H4 (cell line): ENCODE results near the gene EIF1AD. TPM values are rescaled to one million over a fixed set of nuclear protein-coding genes. Genes with fewer than 3 reads are reported as not detected.
A peak's percentile ranks its signal among the peaks of the same experiment; 100 is the strongest.
"Not testable (repeated sequence)": the region's sequence is repeated elsewhere in the genome, so short reads cannot be mapped to it uniquely, and the experiment has no call there.

Experiments used
- DNase-seq: peaks from one replicate; pipeline ENCODE4 v3.0.0-alpha.2; 2015; ENCODE audit warnings: low spot score
- total RNA-seq: library from RNA; depleted of rRNA; stranded (reverse); fragments of >200 nt; shearing (Covaris generic); gene quantifications from 2 replicates; pipeline ENCODE4 v1.2.3, GENCODE V29; 2014; rRNA removed

EIF1AD gene
- total RNA-seq: 20.7 and 32.4 TPM in 2 replicates

GRCh38 chr11:66001942-66002647 lies at the start of gene EIF1AD, which contains the start of gene BANF1:
Gene EIF1AD, minus strand, starts transcription at chr11:66002157. Its CDS starts 1,768 bp downstream, at chr11:66000389.
Gene BANF1, plus strand, starts transcription at chr11:66002503. Its CDS starts 748 bp downstream, at chr11:66003251.
- peak; percentile 96 for DNase-seq

- DNase-seq: no peak
Measured at GRCh38 chr11:66051371-66051765, 49.4 kb upstream of the EIF1AD start.

DNA sequence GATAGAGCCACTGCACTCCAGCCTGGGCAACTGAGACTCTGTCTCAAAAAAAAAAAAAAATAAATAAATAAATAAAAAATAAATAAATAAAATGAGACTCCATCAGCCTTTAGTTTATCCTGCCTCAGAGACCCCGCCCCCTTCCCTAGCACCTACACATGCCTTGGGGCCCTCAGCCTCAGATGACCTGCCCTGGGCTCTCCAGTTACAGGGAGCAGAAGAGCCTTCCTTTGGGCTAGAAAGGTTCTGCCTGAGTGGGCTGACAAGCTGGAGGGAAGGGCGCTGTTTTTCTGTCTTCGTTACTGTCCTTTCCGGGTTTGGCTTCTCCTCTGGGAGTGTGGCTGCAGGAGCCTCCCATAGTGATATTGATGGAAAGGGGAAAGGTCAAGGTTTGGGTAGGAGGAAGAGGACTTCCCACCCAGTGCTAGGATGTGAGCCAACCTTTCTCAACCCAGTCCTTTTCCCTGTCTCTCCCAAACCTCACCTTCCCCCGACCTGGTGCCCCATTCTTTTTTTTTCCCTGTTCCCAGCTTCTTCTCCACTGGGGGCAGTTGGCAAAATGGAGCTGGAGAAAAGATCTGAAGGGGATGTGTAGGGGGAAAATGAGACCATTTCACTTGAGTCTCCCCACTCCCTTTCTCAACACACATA lies 48.7 kb upstream of the EIF1AD start:
- no peak for DNase-seq

DNA sequence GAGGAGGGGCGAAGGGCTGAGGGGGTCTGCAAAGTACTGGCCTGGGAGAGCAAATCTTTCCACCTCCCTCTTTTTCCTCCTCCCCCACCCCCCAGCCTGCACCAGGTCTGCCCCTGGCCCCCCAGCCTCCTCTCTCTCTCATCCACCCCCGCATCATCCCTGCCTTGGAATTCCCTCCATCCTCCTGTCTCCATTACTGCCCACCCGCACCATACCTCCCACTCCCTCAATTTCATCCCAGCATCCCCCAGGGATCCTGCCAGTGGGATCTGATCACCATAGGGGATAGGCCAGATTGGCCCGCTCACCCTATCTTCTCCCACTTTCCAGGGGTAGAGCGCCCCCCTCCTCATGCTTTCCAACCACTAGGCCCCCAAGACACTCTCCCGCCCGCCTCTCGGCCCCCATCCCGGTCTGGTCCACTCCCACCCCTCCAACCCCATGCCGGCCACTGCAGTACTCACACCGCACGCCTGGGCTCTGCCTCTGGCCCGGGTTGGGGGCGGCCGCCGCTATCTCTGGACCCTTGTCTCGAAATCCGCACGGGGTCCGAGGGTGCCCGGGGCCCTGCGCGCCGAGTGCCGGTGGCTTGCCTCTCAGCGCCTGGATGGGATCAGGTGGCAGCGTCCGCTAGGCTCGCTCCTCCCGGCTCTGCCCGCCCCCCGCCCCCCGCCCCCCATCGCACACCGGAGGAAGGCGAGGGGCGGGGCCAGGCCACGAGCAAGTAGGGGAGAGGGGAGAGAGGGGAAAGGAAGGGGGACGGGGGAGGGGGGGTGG lies 46.8 kb upstream of the EIF1AD start, which contains the start of gene GAL3ST3:
Gene GAL3ST3 (minus strand): TSS at position 615 of the 777 bp plus-strand sequence. CDS start 3,746 bp downstream, outside the sequence.
- no peak for DNase-seq

GRCh38 chr11:66047541-66048365 lies 45.8 kb upstream of the EIF1AD start:
- no peak for DNase-seq

GRCh38 chr11:66046901-66047300 lies 44.9 kb upstream of the EIF1AD start:
- no peak for DNase-seq

DNA sequence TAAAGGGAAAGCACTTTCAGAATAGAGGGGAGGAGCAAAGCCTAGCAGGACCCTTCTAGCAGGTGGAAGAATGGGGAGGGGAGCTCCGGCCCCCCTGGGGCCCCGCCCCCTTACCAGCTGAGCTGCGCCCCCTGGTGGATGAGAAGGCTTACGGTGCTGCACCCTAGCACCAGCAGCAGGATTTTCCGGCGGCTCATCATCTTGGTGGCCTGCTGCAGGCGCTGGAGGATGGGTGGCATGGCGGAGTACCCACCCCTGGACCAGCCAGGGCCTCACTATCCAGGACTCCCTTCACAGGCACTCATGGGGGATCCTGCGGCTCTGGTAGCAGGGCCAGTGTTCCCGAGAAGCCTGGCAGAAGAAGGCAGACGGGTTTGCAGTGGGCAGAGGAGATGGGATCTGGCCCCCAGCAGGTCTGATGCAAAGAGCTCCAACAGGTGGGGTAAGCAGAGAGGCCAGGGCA lies 43.3 kb upstream of the EIF1AD start:
- peak; percentile 56 for DNase-seq

DNA sequence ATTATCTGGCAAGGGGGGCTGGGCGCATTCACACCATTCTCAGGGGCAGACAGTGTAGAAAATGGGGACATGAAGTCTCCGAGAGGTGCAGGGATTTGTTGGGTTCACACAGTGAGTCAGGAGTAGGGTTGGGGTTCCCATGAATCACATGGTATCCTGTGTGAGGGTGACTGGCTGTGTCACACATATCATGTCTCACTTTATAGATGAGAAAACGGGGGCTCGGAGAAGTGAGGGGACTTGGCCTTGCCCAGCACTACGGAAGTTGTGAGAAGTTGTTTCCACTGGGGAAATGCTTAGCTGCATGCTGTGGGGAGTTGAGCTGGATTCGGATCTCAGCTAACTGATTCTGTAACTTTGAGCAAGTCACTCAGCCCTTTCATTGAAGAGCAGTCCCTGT lies 42.8 kb upstream of the EIF1AD start:
- DNase-seq: no peak

GRCh38 chr11:66042996-66043906 lies 41.3 kb upstream of the EIF1AD start:
- no peak for DNase-seq

GRCh38 chr11:66042227-66042995 lies 40.5 kb upstream of the EIF1AD start:
- no peak for DNase-seq

DNA sequence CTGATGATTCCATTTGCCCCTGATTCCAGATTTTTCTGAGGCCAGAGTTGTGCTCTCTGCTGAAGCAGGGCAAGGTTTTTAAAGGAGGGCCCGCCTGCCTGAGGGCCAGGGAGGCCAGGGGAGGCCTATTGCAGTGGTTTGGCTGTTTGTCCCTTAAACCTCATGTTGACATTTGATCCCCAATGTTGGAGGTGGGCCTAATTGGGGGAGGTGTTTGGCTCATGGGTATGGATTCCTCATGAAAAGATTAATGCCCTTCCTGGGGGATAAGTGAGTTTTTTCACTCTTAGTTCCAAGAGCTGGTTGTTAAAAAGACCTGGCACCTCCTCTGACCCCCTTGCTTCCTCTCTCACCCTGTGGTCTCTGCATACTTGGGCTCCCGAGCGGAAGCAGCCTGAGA lies 37.8 kb upstream of the EIF1AD start:
- DNase-seq: no peak

DNA sequence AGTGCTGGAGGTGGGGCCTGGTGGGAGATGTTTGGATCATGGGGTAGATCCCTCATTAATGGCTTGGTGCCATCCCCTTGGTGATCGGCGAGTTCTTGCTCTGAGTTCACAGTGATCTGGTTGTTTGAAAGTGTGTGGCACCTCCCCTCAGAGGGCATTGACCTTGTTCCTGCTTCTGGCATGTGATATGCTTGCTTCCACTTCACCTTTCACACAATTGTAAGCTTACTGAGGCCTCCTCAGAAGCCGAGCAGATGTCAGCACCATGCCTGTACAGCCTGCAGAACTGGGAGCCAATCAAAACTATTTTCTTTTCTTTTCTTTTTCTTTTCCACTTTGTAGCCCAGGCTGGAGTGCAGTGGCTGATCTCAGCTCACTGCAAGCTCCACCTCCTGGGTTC lies 35.4 kb upstream of the EIF1AD start:
- DNase-seq: no peak

DNA sequence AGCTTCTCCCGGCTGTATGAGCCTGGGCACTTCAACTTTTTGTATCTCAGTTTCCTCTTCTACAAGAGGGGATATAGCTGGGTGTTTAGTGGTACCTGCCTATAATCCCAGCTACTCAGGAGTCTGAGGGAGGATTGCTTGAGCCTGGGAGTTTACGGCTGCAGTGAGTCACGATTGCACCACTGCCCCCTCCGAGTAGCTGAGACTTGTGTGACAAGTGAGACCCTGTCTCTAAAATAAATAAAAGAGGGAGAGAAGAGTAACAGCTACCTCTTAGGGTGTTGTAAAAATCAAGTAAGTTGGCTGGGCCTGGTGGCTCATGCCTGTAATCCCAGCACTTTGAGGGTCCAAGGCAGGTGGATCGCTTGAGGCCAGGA lies 34.4 kb upstream of the EIF1AD start:
- DNase-seq: no peak

- no peak for DNase-seq
Measured at GRCh38 chr11:66035653-66036333, 33.8 kb upstream of the EIF1AD start.

GRCh38 chr11:66032957-66033735 lies 31.2 kb upstream of the EIF1AD start:
- DNase-seq: no peak

DNA sequence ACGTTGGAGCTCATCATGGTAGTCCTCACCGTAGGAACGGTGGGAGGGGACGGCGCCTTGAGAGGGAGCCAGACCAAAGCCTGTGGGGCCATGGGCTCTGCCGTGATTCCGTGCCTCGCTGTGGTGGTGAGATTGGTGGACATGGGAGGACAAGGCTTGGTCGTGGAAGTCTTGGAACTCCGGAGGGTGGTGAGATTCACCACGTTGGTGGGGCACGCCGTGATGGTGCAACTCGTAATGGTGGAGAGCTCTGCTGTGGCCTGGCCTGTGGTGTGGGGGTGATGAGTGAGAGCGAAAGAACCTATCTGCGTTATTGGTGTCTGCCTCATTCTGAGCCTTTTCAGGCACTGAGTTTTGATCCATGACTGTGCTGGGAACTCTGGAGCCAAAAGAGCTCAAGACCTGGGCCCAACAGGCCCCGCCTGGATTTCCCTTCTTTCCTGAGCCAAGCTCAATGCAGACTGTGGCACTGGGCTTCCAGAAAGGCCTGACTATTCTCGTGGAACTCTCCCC lies 24.1 kb upstream of the EIF1AD start, which contains the start of gene CATSPER1:
Gene CATSPER1 (minus strand): TSS at position 463 of the 513 bp plus-strand sequence. CDS start 100 bp downstream, at position 363.
- no peak for DNase-seq

GRCh38 chr11:66023186-66023440 lies 21.2 kb upstream of the EIF1AD start:
- not testable (repeated sequence) for DNase-seq
